GM12878 (cell line): ENCODE results near the gene APCDD1. TPM values are rescaled to one million over a fixed set of nuclear protein-coding genes. Genes with fewer than 3 reads are reported as not detected.

ENCODE experiments used
- ATAC-seq: fragments of 200-7000 bp; cut with Tn5 transposase; 3 replicates; pipeline ENCODE4 v1.9.1; 2020; ENCODE audit warnings: mild to moderate bottlenecking, moderate library complexity
- BruUV-seq: library from RNA; stranded (reverse); fragments of 400-500 nt; replicated peaks from 2 replicates; lab custom pipeline; 2021; lab: Mats Ljungman, UMichigan
- CTCF ChIA-PET: fragments of 300-600 bp; sonication (Branson Sonifier 250); formaldehyde crosslinking; extraction: SDS; loops from one replicate; lab custom pipeline; 2021; ENCODE audit warnings: inconsistent platforms; lab: Yijun Ruan, JAX
- POLR2A ChIA-PET: fragments of 350-600 bp; formaldehyde crosslinking; extraction: SDS; loops from one replicate; lab custom pipeline; 2021; ENCODE audit warnings: inconsistent platforms; lab: Charles Lee
- RAD21 ChIA-PET: fragments of 300-600 bp; sonication (Branson Sonifier 250); formaldehyde crosslinking; loops from one replicate; lab custom pipeline; 2023; ENCODE audit warnings: antibody characterized with exemption; ENCODE audit not compliant: unreplicated experiment; lab: Charles Lee
- SMC1A ChIA-PET: fragments of 300-600 bp; sonication (Branson Sonifier 250); formaldehyde crosslinking; loops from one replicate; lab custom pipeline; 2023; ENCODE audit not compliant: unreplicated experiment, uncharacterized antibody; lab: Charles Lee
- DNase-seq: peaks from one replicate; pipeline ENCODE4 v3.0.0-alpha.2; 2011; ENCODE audit warnings: low read depth, low spot score
- FAIRE-seq: peaks from 3 replicates; lab custom pipeline; 2011; peaks lifted over from hg19 to GRCh38; lab: Jason Lieb, UNC
- H2AFZ ChIP-seq: 2 replicates; pipeline ENCODE4 v1.6.0; 2011; ENCODE audit warnings: low read depth, low read length, control low read depth; ENCODE audit not compliant: control insufficient read depth
- H3K27ac ChIP-seq: 2 replicates; pipeline ENCODE4 v1.5.1; 2011; ENCODE audit warnings: control low read depth; ENCODE audit not compliant: control insufficient read depth, insufficient read depth
- H3K27me3 ChIP-seq, 2 experiments: replicated peaks in 1 of 2; 2 replicates each; pipeline versions ENCODE4 v1.6.0 to v1.6.1; 2011; ENCODE audit warnings: low read length in 1 of 2; ENCODE audit not compliant: control insufficient read depth in 2 of 2, insufficient read depth in 2 of 2
- H3K36me3 ChIP-seq, 2 experiments: 2 replicates each; pipeline ENCODE4 v1.5.1; 2011; ENCODE audit warnings: low read length in 1 of 2; ENCODE audit not compliant: control insufficient read depth in 2 of 2, insufficient read depth in 2 of 2
- H3K4me1 ChIP-seq: 2 replicates; pipeline ENCODE4 v1.6.1; 2011; ENCODE audit warnings: mild to moderate bottlenecking, low read length, moderate library complexity, mixed read lengths; ENCODE audit not compliant: control insufficient read depth, insufficient read depth
- H3K4me2 ChIP-seq: 2 replicates; pipeline ENCODE4 v1.6.0; 2011; ENCODE audit warnings: control low read depth; ENCODE audit not compliant: control insufficient read depth, insufficient read depth
- H3K4me3 ChIP-seq: fragments of 200-600 bp; sonication (generic); 2 replicates; pipeline ENCODE4 v1.5.1; 2016
- H3K79me2 ChIP-seq: 2 replicates; pipeline ENCODE4 v1.6.0; 2011; ENCODE audit warnings: low read length; ENCODE audit not compliant: control insufficient read depth, insufficient read depth
- H3K9ac ChIP-seq: 2 replicates; pipeline ENCODE4 v1.8.0; 2011; ENCODE audit warnings: low read length, control low read depth, mixed read lengths; ENCODE audit not compliant: control insufficient read depth, insufficient read depth
- H3K9me3 ChIP-seq: replicated peaks from 3 replicates; pipeline ENCODE4 v1.5.1; 2011; ENCODE audit warnings: mild to moderate bottlenecking, low read length; ENCODE audit not compliant: control insufficient read depth, insufficient read depth
- H4K20me1 ChIP-seq: 2 replicates; pipeline ENCODE4 v1.6.0; 2011; ENCODE audit not compliant: control insufficient read depth, insufficient read depth
- ETV6 ChIP-seq, 2 experiments: fragments of 450-650 bp in 1 of 2; IDR thresholded peaks in 1 of 2; conservative IDR thresholded peaks in 1 of 2; 2 replicates each; pipeline ENCODE4 v1.6.1; 2014; ENCODE audit warnings: antibody characterized with exemption in 1 of 2, borderline replicate concordance in 1 of 2, low read depth in 1 of 2, mild to moderate bottlenecking in 1 of 2, moderate library complexity in 1 of 2
- KAT2A ChIP-seq: conservative IDR thresholded peaks from 2 replicates; pipeline ENCODE4 v1.6.1; 2011; ENCODE audit warnings: low read depth, low read length; ENCODE audit not compliant: control insufficient read depth
- KDM1A ChIP-seq: fragments of 200-600 bp; sonication (generic); IDR thresholded peaks from 2 replicates; pipeline ENCODE4 v1.6.1; 2016; ENCODE audit warnings: borderline replicate concordance
- RAD51 ChIP-seq: fragments of 450-650 bp; IDR thresholded peaks from 2 replicates; pipeline ENCODE4 v1.6.1; 2016; ENCODE audit warnings: moderate library complexity, mild to moderate bottlenecking, inconsistent platforms
- RFX5 ChIP-seq: IDR thresholded peaks from 2 replicates; pipeline ENCODE4 v1.6.1; 2011; ENCODE audit warnings: low read depth, low read length, improper control_type of control experiment
- RUNX3 ChIP-seq: IDR thresholded peaks from 2 replicates; pipeline ENCODE4 v1.6.1; 2012; ENCODE audit warnings: low read length, inconsistent platforms
- SMC3 ChIP-seq: IDR thresholded peaks from 2 replicates; pipeline ENCODE4 v1.6.1; 2011; ENCODE audit warnings: low read length, improper control_type of control experiment, borderline replicate concordance
- SUPT20H ChIP-seq: IDR thresholded peaks from 2 replicates; pipeline ENCODE4 v1.6.1; 2011; ENCODE audit warnings: low read depth, mild to moderate bottlenecking, low read length, moderate library complexity, borderline replicate concordance; ENCODE audit not compliant: control insufficient read depth
- WGBS: methylation state at CpG from one replicate; pipeline ENCODE4 v1.1.6; 2016; ENCODE audit warnings: low lambda C conversion rate; ENCODE audit not compliant: insufficient replicate concordance, insufficient coverage; ENCODE audit errors: missing lambda C conversion rate; 5-methylcytosine and 5-hydroxymethylcytosine counted together
- in situ Hi-C: fragments of 300-500 bp; cut with MboI; formaldehyde crosslinking; loops from 9 replicates; pipeline ENCODE4 v1.14.3; 2018; ENCODE audit warnings: mixed read lengths
- intact Hi-C: fragments of 100-400 bp; cut with micrococcal nuclease; formaldehyde crosslinking; loops from one replicate; pipeline ENCODE4 v1.14.2; 2022; ENCODE audit not compliant: unreplicated experiment
- polyA plus RNA-seq, 11 experiments: library from polyadenylated mRNA; depleted of rRNA in 4 of 11; unstranded in 6 of 11; stranded (reverse) in 5 of 11; fragments of >200 nt; fragmentation: Nextera tagmentation in 4 of 11; fragmentation: Illumina TruSeq in 1 of 11; extraction: Ambion mirVana in 4 of 11; extraction: Trizol in 1 of 11; gene quantifications; 1 replicate in 1 of 11; 2 replicates in 10 of 11; pipeline versions ENCODE4 v1.2.1 to v1.2.3, GENCODE V29; 2011 to 2016; ENCODE audit warnings: inconsistent platforms in 2 of 11, missing spikeins in 2 of 11, low read depth in 1 of 11
- total RNA-seq, 4 experiments: library from RNA; depleted of rRNA in 3 of 4; stranded (reverse); fragments of >200 nt in 3 of 4; fragmentation: Illumina TruSeq in 1 of 4; extraction: Trizol in 1 of 4; gene quantifications; 2 replicates each; pipeline versions ENCODE4 v1.2.1 to v1.2.3, GENCODE V29; 2013 to 2021

APCDD1 gene
- total and polyA plus RNA-seq, 10 of the 15 experiments (the other 5 are each of a cell fraction or from before 2014, with no cell fraction given), result not detected

- Histone ChIP-seq H3K36me3 (no peaks in the 10 kb centered on the region), H3K4me2 (no peak overlapping the region), H3K79me2 (no peaks in the 10 kb centered on the region), H3K9ac (no peak overlapping the region)
- in situ Hi-C loops, result no loop called here
- ChIA-PET POLR2A (interaction anchor here (0.6 kb wide), 1 partner anchor 551 kb away, joined by 4 read pairs; no protein-coding TSS in a partner anchor), RAD21 (no interaction called here)
- WGBS, result 23% methylated on average over 5 of the region's 5 CpGs
- no TSS peak for BruUV-seq
- no peak for TF ChIP-seq KAT2A
- TF ChIP-seq ETV6 (conservative IDR thresholded peaks at IDR 0.05 in 1 of 2, IDR thresholded peaks at IDR 0.05 in 1 of 2; ENCODE audit: borderline replicate concordance in 1 of 2, low read depth in 1 of 2), result no peak
- TF ChIP-seq RAD51, result no peak
- no peak for TF ChIP-seq RUNX3
- TF ChIP-seq SMC3, result no peak
- TF ChIP-seq, all 136 proteins: peak for 0
- CTCF ChIA-PET, result interaction anchor here (1.2 kb wide), 1 partner anchor 70 kb away, joined by 3 read pairs; no protein-coding TSS in a partner anchor
- Histone ChIP-seq H2AFZ (no peak overlapping the region), H3K4me1 (no peaks in the 10 kb centered on the region), H3K27me3 (0 out of 4 replicates have a peak, but pooled peaks cover 0 to 3% of the 10 kb centered on the region in 2 experiments), H4K20me1 (no peaks in the 10 kb centered on the region), H3K27ac (no peak overlapping the region), H3K9me3 (no peaks in the 10 kb centered on the region), H3K4me3 (no peak overlapping the region)
- intact Hi-C loops, result no loop called here
- SMC1A ChIA-PET, result interaction anchor here (1.2 kb wide), 1 partner anchor 10 kb away, joined by 4 read pairs; no protein-coding TSS in a partner anchor
- FAIRE-seq (no peak), ATAC-seq (no peak), DNase-seq (no peak)
Measured at GRCh38 chr18:10420561-10421352, 33.7 kb upstream of the APCDD1 start.

- BruUV-seq, result no TSS peak
- DNase-seq (no peak), ATAC-seq (no peak), FAIRE-seq (no peak)
- Histone ChIP-seq H3K79me2 (no peaks in the 10 kb centered on the region), H3K27me3 (peaks cover 0 to 3% of the 10 kb centered on the region in 2 experiments; a peak in 1 of 4 replicates), H3K9ac (no peak overlapping the region), H3K4me1 (no peaks in the 10 kb centered on the region), H2AFZ (no peak overlapping the region), H3K4me3 (no peak overlapping the region), H3K27ac (no peak overlapping the region), H3K36me3 (no peaks in the 10 kb centered on the region), H4K20me1 (no peaks in the 10 kb centered on the region), H3K4me2 (no peak overlapping the region), H3K9me3 (no peaks in the 10 kb centered on the region)
- in situ Hi-C loops (no loop called here), intact Hi-C loops (no loop called here)
- ChIA-PET POLR2A (interaction anchor here (0.6 kb wide), 1 partner anchor 233 kb away, joined by 4 read pairs; no protein-coding TSS in a partner anchor), RAD21 (no interaction called here), SMC1A (no interaction called here), CTCF (no interaction called here)
- TF ChIP-seq KDM1A (no peak), RFX5 (no peak), SUPT20H (no peak)
- 19% methylated on average over 5 of the region's 5 CpGs for WGBS
Measured at GRCh38 chr18:10421859-10422258, 32.6 kb upstream of the APCDD1 start.
